Prostate gland (tissue), 2 donors: ENCODE measurements around the gene PCDH9.

Experiments used
- POLR2AphosphoS5 ChIP-seq: sonication (generic); formaldehyde crosslinking; IDR thresholded peaks from one replicate; pipeline ENCODE4 v1.6.1; 2017; ENCODE audit warnings: antibody characterized with exemption
- TF ChIP-seq, protein P1 (sequence below), 4 experiments: fragments of 200-600 bp in 2 of 4; fragments of 450-650 bp in 2 of 4; sonication (generic) in 2 of 4; IDR thresholded peaks; 1 replicate in 3 of 4; 2 replicates in 1 of 4; pipeline ENCODE4 v1.5.1; 2016 to 2019; ENCODE audit warnings: antibody characterized with exemption in 4 of 4, mild to moderate bottlenecking in 2 of 4, moderate library complexity in 2 of 4

DNA sequence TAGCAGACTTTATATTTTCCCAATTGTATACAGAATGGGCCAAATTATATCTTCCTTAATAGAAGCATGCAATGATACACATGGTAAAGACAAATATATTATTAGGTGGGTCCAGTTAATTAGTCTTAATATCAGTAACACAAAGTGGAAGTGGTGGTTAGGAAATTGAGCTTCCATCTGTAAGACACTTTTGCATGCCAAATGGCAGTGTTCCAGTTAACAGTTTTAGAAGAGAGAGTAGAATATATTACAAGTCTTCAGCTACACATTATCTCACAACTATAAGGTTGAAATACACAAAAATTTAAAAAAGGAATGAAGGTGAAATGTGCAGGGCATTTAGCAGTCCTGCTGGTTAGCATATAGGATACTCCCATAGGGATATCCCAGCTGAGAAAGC lies 536.5 kb downstream of the PCDH9 start:
- no peak for TF ChIP-seq POLR2AphosphoS5
- TF ChIP-seq, protein P1, sequence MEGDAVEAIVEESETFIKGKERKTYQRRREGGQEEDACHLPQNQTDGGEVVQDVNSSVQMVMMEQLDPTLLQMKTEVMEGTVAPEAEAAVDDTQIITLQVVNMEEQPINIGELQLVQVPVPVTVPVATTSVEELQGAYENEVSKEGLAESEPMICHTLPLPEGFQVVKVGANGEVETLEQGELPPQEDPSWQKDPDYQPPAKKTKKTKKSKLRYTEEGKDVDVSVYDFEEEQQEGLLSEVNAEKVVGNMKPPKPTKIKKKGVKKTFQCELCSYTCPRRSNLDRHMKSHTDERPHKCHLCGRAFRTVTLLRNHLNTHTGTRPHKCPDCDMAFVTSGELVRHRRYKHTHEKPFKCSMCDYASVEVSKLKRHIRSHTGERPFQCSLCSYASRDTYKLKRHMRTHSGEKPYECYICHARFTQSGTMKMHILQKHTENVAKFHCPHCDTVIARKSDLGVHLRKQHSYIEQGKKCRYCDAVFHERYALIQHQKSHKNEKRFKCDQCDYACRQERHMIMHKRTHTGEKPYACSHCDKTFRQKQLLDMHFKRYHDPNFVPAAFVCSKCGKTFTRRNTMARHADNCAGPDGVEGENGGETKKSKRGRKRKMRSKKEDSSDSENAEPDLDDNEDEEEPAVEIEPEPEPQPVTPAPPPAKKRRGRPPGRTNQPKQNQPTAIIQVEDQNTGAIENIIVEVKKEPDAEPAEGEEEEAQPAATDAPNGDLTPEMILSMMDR (IDR thresholded peaks at IDR 0.05): no peak
